Spleen (tissue), 11 donors: ENCODE results near the gene CIDEB. TPM values are rescaled to one million over a fixed set of nuclear protein-coding genes. Genes with fewer than 3 reads are reported as not detected.

Experiments
- DNase-seq: peaks from one replicate; pipeline ENCODE4 v3.0.0-alpha.2; 2020
- H3K27ac ChIP-seq, 8 donors: fragments of 200-600 bp; sonication (generic) in 7 of 8; 1 replicate in 4 of 8; 2 replicates in 4 of 8; pipeline versions ENCODE4 v1.5.0 to v1.8.0; 2016 to 2021; ENCODE audit warnings: inconsistent platforms in 4 of 8, mild to moderate bottlenecking in 4 of 8, moderate library complexity in 1 of 8
- H3K27me3 ChIP-seq, 7 donors: fragments of 200-600 bp; sonication (generic) in 6 of 7; replicated peaks in 1 of 7; 1 replicate in 4 of 7; 2 replicates in 3 of 7; pipeline versions ENCODE4 v1.5.0 to v1.8.0; 2016 to 2021; ENCODE audit warnings: inconsistent platforms in 3 of 7, mild to moderate bottlenecking in 1 of 7
- H3K36me3 ChIP-seq, 6 donors: fragments of 200-600 bp; sonication (generic) in 5 of 6; 1 replicate in 4 of 6; 2 replicates in 2 of 6; pipeline versions ENCODE4 v1.5.0 to v1.8.0; 2016 to 2021; ENCODE audit warnings: inconsistent platforms in 2 of 6
- H3K4me1 ChIP-seq, 6 donors: fragments of 200-600 bp; sonication (generic) in 5 of 6; 1 replicate in 3 of 6; 2 replicates in 3 of 6; pipeline versions ENCODE4 v1.5.0 to v1.8.0; 2016 to 2021; ENCODE audit warnings: inconsistent platforms in 3 of 6
- H3K4me3 ChIP-seq, 8 donors: fragments of 200-600 bp; sonication (generic) in 7 of 8; 1 replicate in 4 of 8; 2 replicates in 4 of 8; pipeline versions ENCODE4 v1.5.0 to v1.8.0; 2016 to 2021; ENCODE audit warnings: inconsistent platforms in 4 of 8, mild to moderate bottlenecking in 4 of 8, moderate library complexity in 2 of 8
- H3K9me3 ChIP-seq, 8 donors: fragments of 200-600 bp; sonication (generic) in 7 of 8; 1 replicate in 4 of 8; 2 replicates in 4 of 8; pipeline versions ENCODE4 v1.5.0 to v1.8.0; 2016 to 2021; ENCODE audit warnings: inconsistent platforms in 4 of 8
- POLR2A ChIP-seq, 3 donors: fragments of 450-650 bp; IDR thresholded peaks; one replicate each; pipeline ENCODE4 v1.5.1; 2017; ENCODE audit warnings: antibody characterized with exemption in 3 of 3, mild to moderate bottlenecking in 1 of 3
- POLR2AphosphoS5 ChIP-seq, 3 donors: sonication (generic); formaldehyde crosslinking; IDR thresholded peaks; one replicate each; pipeline ENCODE4 v1.5.1; 2017; ENCODE audit warnings: antibody characterized with exemption in 3 of 3
- WGBS, 5 donors: extraction: QIAGEN DNeasy Blood & Tissue Kit in 3 of 5; methylation state at CpG; one replicate each; pipeline versions ENCODE4 v1.1.5 to v1.1.7; 2013 to 2018; 5-methylcytosine and 5-hydroxymethylcytosine counted together
- intact Hi-C: fragments of 100-400 bp; cut with DNase I; formaldehyde crosslinking; loops from one replicate; pipeline ENCODE4 v1.15.0; 2023; ENCODE audit warnings: low total_unique reads
- polyA plus RNA-seq, 3 donors: library from polyadenylated mRNA; stranded (reverse); fragments of 200-250 nt; gene quantifications; one replicate each; pipeline ENCODE4 v1.2.1, GENCODE V29; 2013
- total RNA-seq, 7 donors: library from RNA; depleted of rRNA in 3 of 7; stranded (reverse); fragments of >200 nt in 3 of 7; fragmentation: NEBNext Ultra II Directional in 4 of 7; extraction: Animal tissue kit (Norgen Biotek cat#: 25700) in 4 of 7; gene quantifications; one replicate each; pipeline versions ENCODE4 v1.1.0 to v1.2.1, GENCODE V29; 2016 to 2021
- TF ChIP-seq, protein P1 (sequence below), 11 experiments: fragments of 200-600 bp in 7 of 11; fragments of 450-650 bp in 4 of 11; sonication (generic) in 4 of 11; IDR thresholded peaks in 8 of 11; conservative IDR thresholded peaks in 3 of 11; 1 replicate in 7 of 11; 2 replicates in 4 of 11; pipeline versions ENCODE4 v1.4.0 to v1.8.0; 2016 to 2021; ENCODE audit warnings: antibody characterized with exemption in 11 of 11, inconsistent platforms in 4 of 11, mild to moderate bottlenecking in 1 of 11
- donor health status: healthy with polysubstance abuse.
- donor health status: DM: no; HTN: no; CAD: no; lungs with moderate emphysema.
- donor health status: DM: no; HTN: no; CAD: no.
- donor health status: Bipolar disorder and iron deficiency.
- donor health status: healthy.
- donor health status: DM: no; HTN: no; CAD: no.
- donor health status: DM: yes; HTN: yes; CAD: no.

Gene CIDEB
- total and polyA plus RNA-seq, 10 donors: 31.0 to 145 (median 81.6) TPM

DNA sequence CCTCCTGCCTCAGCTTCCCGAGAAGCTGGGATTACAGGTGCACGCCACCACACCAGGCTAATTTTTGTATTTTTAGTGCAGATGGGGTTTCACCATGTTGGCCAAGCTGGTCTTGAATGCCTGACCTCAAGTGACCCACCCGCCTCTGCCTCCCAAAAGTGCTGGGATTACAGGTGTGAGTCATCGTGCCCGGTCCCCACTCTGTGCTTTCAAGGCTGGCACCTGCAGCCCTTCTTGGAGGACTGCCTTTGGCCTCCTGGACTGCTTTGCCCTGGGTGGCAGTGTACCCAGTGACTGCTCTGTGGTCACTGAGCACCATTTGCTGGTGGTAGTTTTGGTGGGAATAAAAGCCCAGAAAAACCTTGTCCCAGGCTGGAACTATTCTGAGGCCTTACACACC, 20.8 kb downstream of the CIDEB start:
- Histone ChIP-seq H3K4me3 (no peak overlapping the region), H3K4me1 (peaks cover 0 to 28% (median 6%) of the 10 kb centered on the region in 6 donors), H3K9me3 (no peaks in the 10 kb centered on the region), H3K27me3 (no peaks in the 10 kb centered on the region), H3K27ac (no peak overlapping the region), H3K36me3 (peaks cover 0 to 32% (median 29%) of the 10 kb centered on the region in 6 donors)
- intact Hi-C loops: no loop called here
- DNase-seq: no peak
- WGBS, 5 donors: 88 to 97% (median 95%) methylated on average over 5 of the region's 5 CpGs
- TF ChIP-seq, protein P1, sequence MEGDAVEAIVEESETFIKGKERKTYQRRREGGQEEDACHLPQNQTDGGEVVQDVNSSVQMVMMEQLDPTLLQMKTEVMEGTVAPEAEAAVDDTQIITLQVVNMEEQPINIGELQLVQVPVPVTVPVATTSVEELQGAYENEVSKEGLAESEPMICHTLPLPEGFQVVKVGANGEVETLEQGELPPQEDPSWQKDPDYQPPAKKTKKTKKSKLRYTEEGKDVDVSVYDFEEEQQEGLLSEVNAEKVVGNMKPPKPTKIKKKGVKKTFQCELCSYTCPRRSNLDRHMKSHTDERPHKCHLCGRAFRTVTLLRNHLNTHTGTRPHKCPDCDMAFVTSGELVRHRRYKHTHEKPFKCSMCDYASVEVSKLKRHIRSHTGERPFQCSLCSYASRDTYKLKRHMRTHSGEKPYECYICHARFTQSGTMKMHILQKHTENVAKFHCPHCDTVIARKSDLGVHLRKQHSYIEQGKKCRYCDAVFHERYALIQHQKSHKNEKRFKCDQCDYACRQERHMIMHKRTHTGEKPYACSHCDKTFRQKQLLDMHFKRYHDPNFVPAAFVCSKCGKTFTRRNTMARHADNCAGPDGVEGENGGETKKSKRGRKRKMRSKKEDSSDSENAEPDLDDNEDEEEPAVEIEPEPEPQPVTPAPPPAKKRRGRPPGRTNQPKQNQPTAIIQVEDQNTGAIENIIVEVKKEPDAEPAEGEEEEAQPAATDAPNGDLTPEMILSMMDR (IDR thresholded peaks at IDR 0.05 in 8 of 11, conservative IDR thresholded peaks at IDR 0.05 in 3 of 11): no peak
- no peak for TF ChIP-seq POLR2A (IDR thresholded peaks at IDR 0.05)
- TF ChIP-seq POLR2AphosphoS5 (IDR thresholded peaks at IDR 0.05): no peak

DNA sequence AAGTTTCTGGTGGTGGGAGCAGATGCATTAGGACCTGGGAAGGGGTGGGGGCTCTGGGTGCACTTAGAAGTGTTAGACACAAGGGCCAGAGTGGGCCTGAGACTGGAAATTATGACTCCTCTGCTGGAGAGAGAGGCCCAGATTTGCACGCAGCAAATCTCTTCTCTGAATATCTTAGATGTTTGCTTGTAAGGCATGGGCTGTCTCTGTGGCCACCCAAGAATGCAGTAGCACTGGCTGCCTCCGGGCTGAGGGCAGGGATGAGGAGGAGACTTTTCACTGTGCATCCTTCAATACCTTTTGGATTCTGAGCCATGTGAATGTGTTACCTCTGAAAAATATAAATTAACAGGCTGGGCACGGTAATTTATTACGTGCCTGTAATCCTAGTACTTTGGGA, 22.4 kb downstream of the CIDEB start:
- intact Hi-C loops: no loop called here
- WGBS, 5 donors: 89 to 94% (median 91%) methylated on average over 4 of the region's 4 CpGs
- no peaks in the 10 kb centered on the region for H3K9me3 ChIP-seq
- H3K27me3 ChIP-seq: no peaks in the 10 kb centered on the region
- no peak overlapping the region for H3K27ac ChIP-seq
- peaks cover 0 to 15% (median 12%) of the 10 kb centered on the region in 6 donors for H3K36me3 ChIP-seq
- no peak overlapping the region for H3K4me3 ChIP-seq
- H3K4me1 ChIP-seq: peaks cover 3 to 44% (median 16%) of the 10 kb centered on the region in 6 donors
- no peak for DNase-seq
- TF ChIP-seq POLR2A (IDR thresholded peaks at IDR 0.05) (no peak), POLR2AphosphoS5 (IDR thresholded peaks at IDR 0.05) (no peak)
- TF ChIP-seq, protein P1 (IDR thresholded peaks at IDR 0.05 in 8 of 11, conservative IDR thresholded peaks at IDR 0.05 in 3 of 11): no peak

GRCh38 chr14:24284501-24285035, 23.2 kb downstream of the CIDEB start:
- intact Hi-C loops: no loop called here

DNA sequence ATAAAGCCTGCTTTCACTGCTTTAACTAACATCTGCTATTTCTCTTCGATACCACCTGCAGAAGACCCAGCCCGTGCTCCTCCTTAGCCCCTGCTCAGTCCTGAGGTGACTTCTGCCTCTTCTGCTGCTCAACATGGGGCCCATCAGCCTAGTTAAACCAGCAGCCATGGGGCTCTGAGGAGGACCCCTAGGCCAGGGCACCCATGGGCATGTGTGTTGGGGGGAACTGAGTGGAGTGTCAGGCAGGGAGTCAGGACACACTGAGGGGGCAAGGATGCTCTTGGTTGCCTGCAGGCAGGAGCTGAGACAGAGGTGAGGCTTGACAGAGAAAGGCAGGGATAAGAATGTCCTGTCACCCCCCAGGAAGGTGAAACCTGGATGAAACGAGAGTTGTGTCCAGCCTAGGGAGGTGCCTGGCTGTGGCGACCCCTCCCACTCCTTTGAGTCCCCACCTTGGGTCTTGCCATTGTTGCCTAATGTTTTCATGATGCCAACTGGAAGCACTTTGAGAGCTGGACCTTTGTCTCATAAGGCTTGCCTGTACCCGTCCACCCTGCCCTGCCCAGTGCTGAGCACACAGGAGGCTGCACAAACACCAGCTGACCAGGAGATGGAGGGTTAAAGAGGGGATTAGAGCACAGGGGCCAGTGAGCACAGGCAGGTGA, 23.8 kb downstream of the CIDEB start:
- 93 to 98% (median 96%) methylated on average over 4 to 5 of the region's 5 CpGs for WGBS, 5 donors
- Histone ChIP-seq H3K36me3 (peaks cover 0 to under 1% (median 0%) of the 10 kb centered on the region in 6 donors), H3K27ac (no peak overlapping the region), H3K4me1 (peaks cover 7 to 46% (median 30%) of the 10 kb centered on the region in 6 donors), H3K27me3 (no peaks in the 10 kb centered on the region), H3K4me3 (no peak overlapping the region), H3K9me3 (no peaks in the 10 kb centered on the region)
- TF ChIP-seq, protein P1 (IDR thresholded peaks at IDR 0.05 in 8 of 11, conservative IDR thresholded peaks at IDR 0.05 in 3 of 11): no peak
- no peak for TF ChIP-seq POLR2AphosphoS5 (IDR thresholded peaks at IDR 0.05)
- no peak for TF ChIP-seq POLR2A (IDR thresholded peaks at IDR 0.05)
- intact Hi-C loops: no loop called here
- DNase-seq: peak; percentile 59

More at GRCh38 chr14:24284501-24285035, 23.2 kb downstream of the CIDEB start:
- TF ChIP-seq POLR2AphosphoS5 (IDR thresholded peaks at IDR 0.05): no peak
- no peak for TF ChIP-seq POLR2A (IDR thresholded peaks at IDR 0.05)
- TF ChIP-seq, protein P1 (IDR thresholded peaks at IDR 0.05 in 8 of 11, conservative IDR thresholded peaks at IDR 0.05 in 3 of 11): no peak
- H3K36me3 ChIP-seq: peaks cover 0 to 7% (median 5%) of the 10 kb centered on the region in 6 donors
- no peak overlapping the region for H3K4me3 ChIP-seq
- WGBS, 5 donors: 80 to 89% (median 83%) methylated on average over 8 to 11 of the region's 11 CpGs
- H3K27me3 ChIP-seq: no peaks in the 10 kb centered on the region
- H3K4me1 ChIP-seq: peaks cover under 1 to 44% (median 24%) of the 10 kb centered on the region in 6 donors
- H3K27ac ChIP-seq: no peak overlapping the region
- DNase-seq: no peak
- H3K9me3 ChIP-seq: no peaks in the 10 kb centered on the region
